ENCODE measurements around the gene CST3. TPM values are rescaled to one million over a fixed set of nuclear protein-coding genes. Genes with fewer than 3 reads are reported as not detected.

Gene CST3
- total and polyA plus RNA-seq, 3 donors from 2014 or later, result 1,703 to 4,272 (median 3,145) TPM

GRCh38 chr20:23634044-23634801 lies 3.5 kb downstream of the CST3 start:
- Histone ChIP-seq H3K4me1 (peaks cover 31% of the 10 kb centered on the region), H3K4me3 (no peak overlapping the region), H3K9me3 (no peaks in the 10 kb centered on the region), H3K27ac (peak overlapping the region in 1 of 2 donors; percentile 20), H3K36me3 (ENCODE audit: low read depth, missing control alignments) (no peaks in the 10 kb centered on the region), H3K27me3 (no peaks in the 10 kb centered on the region)
- TF ChIP-seq CTCF (IDR thresholded peaks at IDR 0.05), result no peak
- TF ChIP-seq POLR2A (IDR thresholded peaks at IDR 0.05), result no peak
- intact Hi-C loops (cut with DNase I; ENCODE audit: low total_unique reads), result no loop called here
- DNase-seq, result no peak
- 58 to 65% methylated on average over 4 to 8 of the region's 8 CpGs for WGBS, 2 donors

- TF ChIP-seq POLR2A (IDR thresholded peaks at IDR 0.05) (no peak), CTCF (IDR thresholded peaks at IDR 0.05) (no peak)
- Histone ChIP-seq H3K27me3 (no peaks in the 10 kb centered on the region), H3K4me1 (peaks cover 35% of the 10 kb centered on the region), H3K9me3 (no peaks in the 10 kb centered on the region), H3K36me3 (ENCODE audit: low read depth, missing control alignments) (no peaks in the 10 kb centered on the region), H3K27ac (peak overlapping the region in 1 of 2 donors; percentile 26), H3K4me3 (no peak overlapping the region)
- intact Hi-C loops (cut with DNase I; ENCODE audit: low total_unique reads), result no loop called here
- WGBS, 2 donors, result 70 to 73% methylated on average over 5 to 8 of the region's 8 CpGs
- DNase-seq, result no peak
Observed at GRCh38 chr20:23632711-23633573, 4.8 kb downstream of the CST3 start.

- no peaks in the 10 kb centered on the region for H3K27me3 ChIP-seq
- TF ChIP-seq POLR2A (IDR thresholded peaks at IDR 0.05) (no peak), CTCF (IDR thresholded peaks at IDR 0.05) (no peak)
- H3K4me3 ChIP-seq, result no peak overlapping the region
- 81% methylated on average over 10 to 12 of the region's 12 CpGs for WGBS, 2 donors
- no peaks in the 10 kb centered on the region for H3K9me3 ChIP-seq
- intact Hi-C loops (cut with DNase I; ENCODE audit: low total_unique reads), result no loop called here
- H3K27ac ChIP-seq, result peak overlapping the region in 1 of 2 donors; percentile 26
- no peaks in the 10 kb centered on the region for H3K36me3 ChIP-seq (ENCODE audit: low read depth, missing control alignments)
- no peak for DNase-seq
- H3K4me1 ChIP-seq, result peaks cover 35% of the 10 kb centered on the region
Observed at GRCh38 chr20:23631981-23632710, 5.6 kb downstream of the CST3 start.

- TF ChIP-seq POLR2A (IDR thresholded peaks at IDR 0.05) (no peak), CTCF (IDR thresholded peaks at IDR 0.05) (no peak)
- Histone ChIP-seq H3K4me3 (no peak overlapping the region), H3K27ac (no peak overlapping the region), H3K36me3 (ENCODE audit: low read depth, missing control alignments) (no peaks in the 10 kb centered on the region), H3K4me1 (peaks cover 32% of the 10 kb centered on the region), H3K27me3 (no peaks in the 10 kb centered on the region), H3K9me3 (no peaks in the 10 kb centered on the region)
- intact Hi-C loops (cut with DNase I; ENCODE audit: low total_unique reads), result no loop called here
- 94 to 98% methylated on average over 9 of the region's 9 CpGs for WGBS, 2 donors
- no peak for DNase-seq
Observed at GRCh38 chr20:23631226-23631822, 6.4 kb downstream of the CST3 start.
